HG02623 (cell line): ENCODE measurements around the gene CYB5A.
"Not testable (repeated sequence)": the region's sequence is repeated elsewhere in the genome, so short reads cannot be mapped to it uniquely, and the experiment has no call there.

Source experiments
- ATAC-seq: cut with Tn5 transposase; IDR thresholded peaks from one replicate; pipeline ENCODE4 v1.9.1; 2021; ENCODE audit warnings: moderate library complexity; ENCODE audit not compliant: unreplicated experiment

Gene CYB5A

DNA sequence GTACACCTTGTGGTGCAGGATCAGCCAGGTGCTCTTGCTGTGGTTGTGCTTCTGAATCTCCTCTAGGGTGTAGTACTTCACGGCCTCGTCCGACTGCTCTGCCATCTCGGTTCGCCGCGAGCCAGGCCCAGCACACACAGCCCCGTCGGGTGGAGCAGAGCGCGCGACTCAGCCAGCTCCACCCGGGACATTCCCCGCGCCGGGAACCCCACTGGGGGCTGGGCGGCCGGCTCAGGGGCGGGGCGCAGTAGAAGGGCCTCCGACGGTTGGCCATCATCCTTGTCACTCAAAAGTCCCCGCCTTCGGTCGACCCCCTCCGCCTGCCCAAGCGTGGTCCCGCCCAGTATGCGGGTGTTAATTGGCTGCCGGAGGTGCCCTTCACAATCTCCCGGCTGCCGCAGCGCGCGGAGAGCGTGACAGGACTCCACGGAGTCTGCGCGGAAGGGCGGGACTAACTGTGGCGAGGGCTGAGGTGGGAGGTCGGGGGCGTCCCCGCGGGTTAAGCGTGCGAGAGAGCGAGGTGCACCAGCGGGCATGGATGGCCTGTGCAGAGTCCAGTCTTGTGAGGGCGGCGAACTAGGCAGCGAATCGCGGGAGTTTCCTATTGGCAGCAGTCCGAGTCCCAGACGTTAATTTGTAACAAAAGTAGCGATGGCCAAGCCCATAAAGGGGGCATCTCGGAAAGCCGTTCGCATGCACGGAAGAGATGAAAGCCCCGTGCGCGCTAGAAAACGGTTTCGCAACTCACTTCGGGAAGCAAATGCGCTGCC, at the start of gene CYB5A:
CYB5A (minus strand) TSS at position 193 of the 770 bp plus-strand sequence; CDS start at position 105, 88 bp downstream.
- peak; percentile 98 for ATAC-seq

GRCh38 chr18:74337912-74338309, 46.1 kb upstream of the CYB5A start:
- no peak for ATAC-seq

DNA sequence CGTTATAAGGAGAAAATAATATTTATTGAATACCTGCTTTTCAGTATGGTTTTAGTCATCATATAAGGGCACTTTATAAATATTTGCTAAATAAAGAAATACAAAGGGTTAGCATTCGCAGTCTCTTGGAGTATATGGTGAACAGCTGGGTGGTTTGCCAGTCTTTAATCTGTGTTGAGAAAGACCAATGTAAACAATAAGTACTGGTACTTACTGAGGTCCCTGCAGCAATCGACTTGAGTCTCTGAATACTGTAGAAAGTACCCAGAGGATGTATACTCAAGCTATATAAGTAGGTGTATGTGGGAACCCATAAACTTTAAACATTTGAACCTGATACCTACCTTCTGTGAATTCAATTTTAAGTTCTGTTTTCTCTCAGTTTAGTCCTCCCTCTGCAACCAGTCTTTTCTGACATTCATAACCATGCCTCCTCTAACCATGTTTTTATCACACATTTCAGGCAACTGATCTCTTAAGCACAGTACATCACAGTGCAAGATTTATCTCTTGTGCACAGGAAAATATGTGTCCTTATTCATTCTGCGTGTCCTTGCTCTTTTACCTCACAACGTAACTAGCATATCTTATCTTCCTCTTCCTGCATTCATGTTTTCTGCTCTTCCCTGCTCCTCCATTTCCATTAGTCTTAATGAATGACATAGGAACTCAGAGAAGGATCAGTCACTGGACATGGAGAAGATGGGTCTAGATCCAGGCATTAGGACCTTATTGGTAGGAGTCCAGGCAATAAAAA, 45.6 kb upstream of the CYB5A start:
- no peak for ATAC-seq

DNA sequence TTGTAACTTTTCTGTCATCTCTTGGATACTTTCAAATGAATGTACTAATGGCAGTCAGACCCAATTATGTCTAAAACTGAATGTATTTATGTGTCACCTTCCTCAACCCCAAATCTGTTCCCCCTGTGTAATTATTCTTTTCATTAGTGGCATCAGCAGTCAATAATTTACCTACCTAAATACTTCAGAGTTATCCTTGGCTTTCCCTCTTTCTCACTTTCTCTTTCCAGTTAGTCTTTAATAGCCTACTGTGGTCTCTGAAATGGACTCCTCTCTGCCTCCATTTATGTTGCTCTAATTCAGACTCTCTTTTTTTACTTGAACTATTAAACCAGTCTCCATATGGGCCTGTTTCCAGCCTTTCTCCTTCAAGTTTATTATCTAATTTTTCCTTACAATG, 44.9 kb upstream of the CYB5A start:
- no peak for ATAC-seq

DNA sequence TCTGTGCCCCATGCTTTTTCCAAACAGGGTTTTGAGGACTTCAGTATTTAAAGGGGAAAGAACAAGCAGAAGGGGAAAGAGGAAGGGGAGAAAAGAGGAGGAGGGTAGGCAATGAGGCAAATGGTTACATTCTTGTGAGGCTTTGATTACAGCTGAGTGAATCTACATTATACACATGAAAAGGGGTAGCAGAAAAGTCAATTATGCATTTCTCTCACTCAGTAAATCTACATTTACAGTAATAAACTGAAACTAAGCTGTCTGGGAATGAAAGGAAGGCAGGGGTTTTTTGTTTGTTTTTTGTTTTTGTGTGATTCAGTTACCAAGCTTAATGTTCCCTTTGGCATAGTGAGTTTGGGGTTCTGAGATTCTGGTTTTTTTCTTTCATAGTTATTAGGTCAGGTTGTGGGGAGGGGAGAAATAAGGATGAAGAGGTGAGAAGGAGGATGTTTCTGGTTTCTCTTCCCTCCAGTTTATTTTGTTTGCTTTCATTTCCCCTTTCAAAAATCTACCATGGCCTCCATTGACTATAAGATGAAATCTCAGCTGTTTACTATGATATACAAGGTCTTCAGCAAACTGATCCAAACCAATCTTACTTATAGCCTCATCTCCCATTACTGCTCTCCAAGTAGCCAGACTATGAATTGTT, 42.6 kb upstream of the CYB5A start:
- ATAC-seq: peak; percentile 52

DNA sequence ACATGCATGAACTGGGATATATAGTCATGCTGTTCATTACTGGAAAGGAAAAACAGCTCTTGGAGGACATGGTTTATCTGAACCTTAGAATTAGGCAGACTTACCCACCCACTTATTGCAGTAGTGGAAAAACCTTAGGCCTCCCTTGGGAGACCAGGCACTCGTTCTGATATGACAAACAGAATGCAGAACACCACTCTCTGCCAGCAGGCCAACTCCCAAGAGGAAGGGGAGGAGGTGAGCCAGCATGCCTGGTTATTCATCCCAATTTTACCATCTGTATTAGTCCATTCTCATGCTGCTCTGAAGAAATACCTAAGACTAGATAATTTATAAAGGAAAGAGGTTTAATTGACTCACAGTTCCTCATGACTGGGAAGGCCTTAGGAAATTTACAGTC, 41.3 kb upstream of the CYB5A start:
- no peak for ATAC-seq

- ATAC-seq: no peak
These were observed 39.6 kb upstream of the CYB5A start for GRCh38 chr18:74331404-74331803.

GRCh38 chr18:74329688-74330205, 38.0 kb upstream of the CYB5A start:
- ATAC-seq: no peak

- ATAC-seq: no peak
These were observed 36.4 kb upstream of the CYB5A start for GRCh38 chr18:74328206-74328605.

GRCh38 chr18:74326791-74327190, 35.0 kb upstream of the CYB5A start:
- ATAC-seq: not testable (repeated sequence)

DNA sequence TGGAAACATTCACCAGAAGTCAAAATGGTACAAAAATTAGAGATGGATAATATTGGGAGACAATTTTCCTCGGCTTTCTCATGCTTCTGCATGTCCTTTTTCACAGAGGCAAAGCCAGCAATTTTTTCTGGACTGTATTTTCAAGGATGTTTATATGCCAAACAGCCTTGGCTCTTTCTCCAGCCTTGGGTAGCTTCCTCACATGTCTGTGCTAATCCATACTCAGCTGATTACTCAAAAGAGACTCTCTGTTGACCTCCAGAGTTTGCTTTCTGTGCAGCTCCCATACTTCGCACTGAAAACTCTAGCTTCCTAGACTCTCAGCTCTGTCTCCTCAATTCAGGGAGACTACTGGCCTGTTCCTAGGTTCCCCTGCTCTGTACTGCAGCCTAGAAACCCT, 34.5 kb upstream of the CYB5A start:
- no peak for ATAC-seq

DNA sequence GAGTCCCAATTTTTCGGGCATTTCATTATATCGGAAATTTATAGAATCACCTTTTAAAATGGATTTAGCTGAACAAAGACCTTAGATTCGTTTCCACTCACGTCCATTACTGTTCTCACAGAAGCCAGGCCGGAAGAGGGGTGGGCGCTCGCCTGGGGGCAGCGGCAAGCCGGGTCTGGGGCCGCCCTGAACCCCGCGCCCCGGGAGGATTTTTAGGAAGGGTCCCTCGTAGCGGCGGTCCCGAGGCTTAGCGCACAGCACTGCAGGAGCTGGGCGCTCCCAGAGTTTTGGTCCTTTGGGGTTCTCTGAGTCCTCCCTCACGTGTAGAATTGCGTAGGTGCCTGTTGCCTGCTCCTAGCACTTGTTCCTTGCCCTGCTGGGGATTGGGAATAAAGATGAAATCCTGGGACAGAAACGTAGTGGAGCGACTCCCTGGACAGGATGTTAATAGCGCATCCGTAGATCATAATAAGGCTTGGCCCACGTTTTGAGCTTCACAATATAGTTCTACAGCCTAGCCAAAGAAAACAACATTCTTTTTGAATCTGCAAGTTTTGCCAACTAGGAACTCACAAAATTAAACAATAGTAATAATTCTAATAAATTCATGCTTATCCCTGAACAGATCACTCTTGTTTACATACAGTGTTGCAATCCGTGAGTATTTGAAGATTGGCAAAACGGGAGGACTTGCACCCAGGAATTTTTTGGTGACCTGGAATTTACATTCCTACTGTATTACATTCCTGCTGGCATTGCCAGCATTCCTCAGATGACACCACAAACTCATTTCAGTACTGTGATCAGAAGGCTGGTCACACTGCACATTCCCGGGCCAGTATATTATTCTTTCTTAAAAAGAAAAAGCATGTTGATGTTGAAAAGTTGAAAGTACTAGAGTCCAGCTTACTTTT, 24.8 kb upstream of the CYB5A start:
- no peak for ATAC-seq

DNA sequence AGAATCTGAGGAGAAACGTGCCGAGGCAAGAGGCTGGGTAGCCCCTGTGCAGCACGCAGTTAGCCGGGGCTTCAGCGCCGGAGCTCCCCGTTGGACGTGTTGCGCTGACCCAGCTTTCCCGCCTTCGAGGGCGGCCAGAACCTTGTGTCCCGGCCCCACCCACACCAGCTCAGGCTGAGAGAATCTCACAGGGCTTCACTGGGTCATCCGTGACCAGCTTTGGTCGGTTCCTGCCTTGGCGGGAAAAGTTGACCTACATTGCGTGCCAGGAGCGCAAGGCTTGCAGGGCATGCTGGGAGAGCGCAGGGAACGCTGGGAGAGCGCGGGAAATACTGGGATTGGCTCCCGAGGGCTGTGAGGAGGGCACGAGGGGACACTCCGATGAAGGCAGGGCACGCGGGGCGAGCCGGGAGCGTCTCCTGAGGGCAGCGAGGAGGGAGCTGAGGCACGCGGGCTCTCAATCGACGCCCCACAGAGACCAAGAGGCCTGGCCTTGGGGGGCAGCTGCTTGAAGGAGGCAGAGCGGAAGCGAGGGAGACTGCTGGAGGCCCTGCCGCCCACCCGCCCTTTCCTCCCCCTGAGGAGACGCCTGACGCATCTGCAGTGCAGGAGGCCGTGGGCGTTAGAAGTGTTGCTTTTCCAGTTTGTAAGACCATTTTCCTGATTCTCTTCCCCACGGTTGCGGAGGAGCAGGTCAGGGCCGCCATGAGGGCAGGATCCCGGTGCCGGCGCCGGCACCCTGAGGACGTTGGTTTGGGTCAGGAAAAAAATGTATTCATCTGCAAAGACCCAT, 23.9 kb upstream of the CYB5A start, which contains the start of gene C18orf63:
C18orf63 (plus strand) TSS at position 376 of the 793 bp plus-strand sequence. CDS start 2,027 bp downstream, outside the sequence.
- no peak for ATAC-seq

DNA sequence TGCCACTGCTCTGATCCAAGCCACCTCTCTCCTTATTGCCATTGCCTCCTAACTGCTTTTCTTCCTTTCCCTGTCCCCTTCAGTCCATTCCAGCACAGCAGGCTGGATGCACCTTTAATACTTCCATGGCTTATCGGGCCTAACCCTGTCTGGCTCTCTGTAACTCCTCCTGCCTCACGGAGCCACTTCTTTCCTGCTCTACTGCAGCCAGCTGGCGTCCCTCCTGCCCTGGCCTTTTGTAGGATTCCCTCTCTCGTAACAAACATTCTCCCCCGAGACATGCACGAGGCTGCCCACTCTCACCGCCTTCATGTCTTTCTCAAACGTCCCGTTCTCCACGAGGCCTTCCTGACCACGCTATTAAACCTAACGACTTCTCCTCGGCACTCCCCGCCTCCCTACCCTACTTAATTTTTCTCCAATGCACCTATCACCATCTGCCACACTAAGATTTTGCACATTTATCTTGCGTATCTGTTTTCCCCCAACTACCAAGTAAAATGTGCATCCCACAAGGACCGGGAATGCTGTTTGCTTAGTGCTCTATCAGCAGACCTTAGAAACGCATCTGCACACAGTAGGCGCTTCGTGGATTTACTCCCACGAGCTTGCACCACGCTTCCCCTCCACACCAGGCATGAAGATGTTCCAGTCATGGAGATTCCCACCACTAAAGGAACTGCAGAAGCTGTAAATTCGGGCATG, 23.1 kb upstream of the CYB5A start:
- no peak for ATAC-seq

GRCh38 chr18:74311000-74311399, 19.2 kb upstream of the CYB5A start:
- ATAC-seq: no peak

DNA sequence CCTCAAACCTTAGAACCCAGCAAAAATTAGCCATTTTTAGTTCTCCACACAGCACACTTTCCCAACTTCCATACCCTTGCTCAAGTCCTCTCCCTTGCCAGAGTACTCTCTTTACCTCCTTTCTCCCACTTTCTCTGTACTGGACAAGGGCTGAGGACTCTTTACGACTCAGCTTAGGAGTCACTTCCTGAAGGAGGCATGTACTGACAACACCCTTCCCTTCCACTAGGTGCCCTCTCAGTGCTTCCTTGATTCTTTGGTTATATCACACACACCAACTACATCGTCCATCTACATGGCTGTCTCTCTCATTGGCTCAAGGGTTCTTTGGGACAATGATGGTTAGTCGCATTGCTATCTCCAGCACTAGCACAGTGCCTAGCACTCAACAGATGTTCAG, 18.6 kb upstream of the CYB5A start:
- no peak for ATAC-seq

DNA sequence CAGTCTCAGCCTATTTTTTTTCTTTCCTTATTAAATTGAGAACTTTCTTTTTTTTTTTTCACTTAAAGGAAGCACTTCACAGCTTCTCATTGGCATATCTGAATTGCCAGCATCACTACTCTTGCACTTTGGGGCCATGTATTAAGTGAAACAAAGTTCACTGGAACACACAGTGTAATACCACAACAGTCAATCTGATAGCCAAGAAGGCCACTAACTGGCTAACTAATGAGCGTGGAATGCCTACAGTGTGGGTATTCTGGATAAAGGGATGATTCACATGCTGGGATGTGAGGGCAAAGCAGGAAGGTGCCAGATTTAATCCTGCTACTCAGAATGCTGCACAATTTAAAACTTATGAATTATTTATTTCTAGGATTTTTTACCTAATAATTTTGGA, 12.2 kb upstream of the CYB5A start:
- no peak for ATAC-seq

DNA sequence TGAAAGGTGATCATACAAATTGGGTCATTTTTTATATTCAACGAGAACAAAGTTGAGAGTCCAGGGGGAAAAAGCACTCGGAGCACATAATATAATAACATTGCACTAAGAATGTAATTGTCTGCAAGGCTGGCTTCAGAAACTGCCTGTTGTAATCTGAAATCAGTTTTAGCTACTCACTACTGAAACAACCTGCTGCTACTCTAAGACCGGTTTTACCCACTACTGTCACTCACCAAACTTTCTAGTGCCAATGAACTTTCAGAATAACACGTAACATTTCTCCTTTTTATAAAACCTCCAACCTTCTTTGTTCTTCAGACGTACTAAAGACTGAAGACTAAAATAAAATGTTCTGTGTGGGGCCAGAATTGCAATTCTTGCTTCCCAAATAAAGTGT, 11.5 kb upstream of the CYB5A start:
- ATAC-seq: no peak

- ATAC-seq: no peak
These were observed 8.0 kb upstream of the CYB5A start for GRCh38 chr18:74299746-74300145.
